Endothelial cell of umbilical vein (primary cell): ENCODE data around the gene KDM4B. TPM values are rescaled to one million over a fixed set of nuclear protein-coding genes. Genes with fewer than 3 reads are reported as not detected.

ENCODE experiments used
- BruUV-seq: library from RNA; stranded (reverse); fragments of 400-500 nt; replicated peaks from 2 replicates; lab custom pipeline; 2021; lab: Mats Ljungman, UMichigan
- CTCF ChIA-PET: fragments of 300-600, 350-600 bp; sonication (Branson Sonifier 250); formaldehyde crosslinking; loops from one replicate; lab custom pipeline; 2021; ENCODE audit warnings: antibody characterized with exemption, inconsistent platforms; lab: Charles Lee
- POLR2A ChIA-PET: fragments of 300-600, 350-600 bp; sonication (Branson Sonifier 250); formaldehyde crosslinking; loops from one replicate; lab custom pipeline; 2021; ENCODE audit warnings: antibody characterized with exemption, inconsistent platforms; lab: Charles Lee
- DNase-seq: peaks from one replicate; pipeline ENCODE4 v3.0.0-alpha.2; 2011; ENCODE audit warnings: low read depth, low spot score
- FAIRE-seq: peaks from 2 replicates; lab custom pipeline; 2011; peaks lifted over from hg19 to GRCh38; lab: Jason Lieb, UNC
- H2AFZ ChIP-seq: 2 replicates; pipeline ENCODE4 v1.6.0; 2012; ENCODE audit warnings: low read depth, low read length, control low read depth, inconsistent platforms
- H3K27ac ChIP-seq: 2 replicates; pipeline ENCODE4 v1.5.1; 2011; ENCODE audit warnings: low read depth, mild to moderate bottlenecking, control low read depth, low read length, moderate library complexity; ENCODE audit not compliant: insufficient read depth
- H3K27me3 ChIP-seq, 2 experiments: 2 replicates each; pipeline versions ENCODE4 v1.6.0 to v1.6.1; 2011; ENCODE audit warnings: low read length in 2 of 2, mixed read lengths in 1 of 2; ENCODE audit not compliant: control insufficient read depth in 2 of 2, insufficient read depth in 2 of 2
- H3K36me3 ChIP-seq, 2 experiments: 2 replicates in 1 of 2; 3 replicates in 1 of 2; pipeline ENCODE4 v1.5.1; 2011; ENCODE audit warnings: low read length in 2 of 2, mild to moderate bottlenecking in 1 of 2, moderate library complexity in 1 of 2; ENCODE audit not compliant: control insufficient read depth in 2 of 2, insufficient read depth in 2 of 2; ENCODE audit errors: extremely low read depth in 1 of 2
- H3K4me1 ChIP-seq: 3 replicates; pipeline ENCODE4 v1.5.1; 2011; ENCODE audit warnings: mild to moderate bottlenecking, low read length; ENCODE audit not compliant: control insufficient read depth, insufficient read depth; ENCODE audit errors: extremely low read depth
- H3K4me2 ChIP-seq: 2 replicates; pipeline ENCODE4 v1.6.1; 2011; ENCODE audit warnings: low read length, control low read depth, mixed read lengths; ENCODE audit not compliant: insufficient read depth
- H3K4me3 ChIP-seq, 3 experiments: fragments of 200-600 bp in 1 of 3; sonication (generic), shearing (Covaris generic) in 1 of 3; replicated peaks in 1 of 3; 2 replicates each; pipeline ENCODE4 v1.5.1; 2011 to 2016; ENCODE audit warnings: control low read depth in 3 of 3, low read length in 3 of 3, mild to moderate bottlenecking in 2 of 3, inconsistent platforms in 1 of 3, low read depth in 1 of 3, moderate library complexity in 1 of 3; ENCODE audit not compliant: insufficient read depth in 1 of 3
- H3K79me2 ChIP-seq: 2 replicates; pipeline ENCODE4 v1.6.0; 2012; ENCODE audit warnings: low read length, inconsistent platforms; ENCODE audit not compliant: control insufficient read depth, insufficient read depth
- H3K9ac ChIP-seq: replicated peaks from 2 replicates; pipeline ENCODE3; 2011; ENCODE audit warnings: low read length, control low read depth; ENCODE audit not compliant: insufficient read depth; ENCODE audit errors: extremely low read depth
- H3K9me1 ChIP-seq: replicated peaks from 3 replicates; pipeline ENCODE4 v1.6.0; 2011; ENCODE audit warnings: mild to moderate bottlenecking, low read length; ENCODE audit not compliant: control insufficient read depth, insufficient read depth; ENCODE audit errors: extremely low read depth
- H3K9me3 ChIP-seq: replicated peaks from 2 replicates; pipeline ENCODE4 v1.5.1; 2012; ENCODE audit warnings: low read length, inconsistent platforms; ENCODE audit not compliant: control insufficient read depth, insufficient read depth
- H4K20me1 ChIP-seq: replicated peaks from 2 replicates; pipeline ENCODE3; 2011; ENCODE audit warnings: mild to moderate bottlenecking, low read length; ENCODE audit not compliant: control insufficient read depth, insufficient read depth; ENCODE audit errors: extremely low read depth
- CTCF ChIP-seq, 2 donors: IDR thresholded peaks; 1 replicate in 1 of 2; 2 replicates in 1 of 2; pipeline ENCODE4 v1.5.1; 2011; ENCODE audit warnings: low read length in 2 of 2, mild to moderate bottlenecking in 2 of 2, moderate library complexity in 2 of 2, control low read depth in 1 of 2, inconsistent platforms in 1 of 2, low read depth in 1 of 2; ENCODE audit not compliant: insufficient read depth in 1 of 2; ENCODE audit errors: extremely low read depth in 1 of 2
- EZH2 ChIP-seq: IDR thresholded peaks from 2 replicates; pipeline ENCODE4 v1.6.1; 2012; ENCODE audit warnings: borderline replicate concordance, low read depth, mild to moderate bottlenecking, moderate library complexity, low read length, inconsistent platforms; ENCODE audit not compliant: severe bottlenecking
- FOS ChIP-seq: IDR thresholded peaks from 2 replicates; pipeline ENCODE4 v1.6.1; 2011; ENCODE audit warnings: mild to moderate bottlenecking, low read length, moderate library complexity, borderline replicate concordance; ENCODE audit not compliant: insufficient read depth
- GATA2 ChIP-seq: IDR thresholded peaks from 2 replicates; pipeline ENCODE4 v1.7.0; 2011; ENCODE audit warnings: low read depth, mild to moderate bottlenecking, moderate library complexity, mixed read lengths, low read length; ENCODE audit not compliant: insufficient read length, insufficient read depth
- JUN ChIP-seq: IDR thresholded peaks from 2 replicates; pipeline ENCODE4 v1.6.1; 2011; ENCODE audit warnings: borderline replicate concordance, low read depth; ENCODE audit not compliant: insufficient read length, insufficient read depth
- MAX ChIP-seq: IDR thresholded peaks from 2 replicates; pipeline ENCODE4 v1.6.1; 2011; ENCODE audit not compliant: insufficient read depth, insufficient read length
- MYC ChIP-seq: IDR thresholded peaks from one replicate; pipeline ENCODE4 v1.6.1; 2011; ENCODE audit warnings: mild to moderate bottlenecking, low read depth, low read length
- POLR2A ChIP-seq: IDR thresholded peaks from 2 replicates; pipeline ENCODE4 v1.6.1; 2012; ENCODE audit warnings: low read depth, mild to moderate bottlenecking, control low read depth, low read length
- POLR2AphosphoS5 ChIP-seq: IDR thresholded peaks from 2 replicates; pipeline ENCODE4 v1.6.1; 2012; ENCODE audit warnings: low read depth, mild to moderate bottlenecking, control low read depth, low read length, moderate library complexity; ENCODE audit not compliant: insufficient read depth
- dilution Hi-C: fragments of 300-500 bp; cut with MboI; formaldehyde crosslinking; loops from one replicate; pipeline ENCODE4 v1.15.0; 2019; ENCODE audit warnings: low sequenced_read_pairs; ENCODE audit not compliant: extremely low pct_ligation_motif_present
- intact Hi-C: fragments of 100-400 bp; cut with micrococcal nuclease; formaldehyde crosslinking; loops from one replicate; pipeline ENCODE4 v1.10.0; 2022
- polyA plus RNA-seq, 4 experiments: library from polyadenylated mRNA; depleted of rRNA in 3 of 4; stranded (reverse) in 3 of 4; unstranded in 1 of 4; fragments of >200 nt; gene quantifications; 2 replicates each; pipeline versions ENCODE4 v1.2.1 to v1.2.3, GENCODE V29; 2011 to 2012; ENCODE audit warnings: missing spikeins in 1 of 4
- total RNA-seq: library from RNA; stranded (reverse); gene quantifications from 2 replicates; pipeline ENCODE4 v1.2.3, GENCODE V29; 2021

Gene KDM4B
- total and polyA plus RNA-seq, 2 donors (not counting 3 experiments of a cell fraction or from before 2014, with no cell fraction given), result 12.4 to 37.2 TPM

GRCh38 chr19:5120321-5120720 lies 151.4 kb downstream of the KDM4B start:
- BruUV-seq, result no TSS peak
- dilution Hi-C loops, result no loop called here
- CTCF ChIA-PET, result no interaction called here

More at GRCh38 chr19:5120321-5120720, 151.4 kb downstream of the KDM4B start:
- H3K4me1 ChIP-seq, result no peaks in the 10 kb centered on the region
- no peak for FAIRE-seq
- H3K27ac ChIP-seq, result no peak overlapping the region
- no peaks in the 10 kb centered on the region for H3K9me3 ChIP-seq
- intact Hi-C loops, result no loop called here
- TF ChIP-seq JUN (no peak), POLR2AphosphoS5 (no peak), FOS (no peak), MAX (no peak), MYC (no peak), EZH2 (no peak), GATA2 (no peak), CTCF (IDR thresholded peaks at IDR 0.05; ENCODE audit: extremely low read depth in 1 of 2, insufficient read depth in 1 of 2, low read depth in 1 of 2, low read length in 2 of 2) (no peak), POLR2A (no peak)
- no peaks in the 10 kb centered on the region for H3K9me1 ChIP-seq
- DNase-seq, result no peak
- no peak overlapping the region for H3K9ac ChIP-seq
- no peak overlapping the region for H3K4me3 ChIP-seq
- POLR2A ChIA-PET, result no interaction called here
- H3K27me3 ChIP-seq, result no peaks in the 10 kb centered on the region
- H4K20me1 ChIP-seq, result no peaks in the 10 kb centered on the region
- no peak overlapping the region for H2AFZ ChIP-seq
- no peak overlapping the region for H3K4me2 ChIP-seq
- peaks cover 0 to 17% of the 10 kb centered on the region in 2 experiments for H3K36me3 ChIP-seq
- H3K79me2 ChIP-seq, result no peaks in the 10 kb centered on the region
